Activated CD8-positive, alpha-beta memory T cell treated with anti-CD3 and anti-CD28 coated beads for 4 hours (primary cell): ENCODE measurements around the gene LRRC32.

Source experiments
- DNase-seq, 2 donors: peaks; one replicate each; pipeline ENCODE4 v3.0.0-alpha.2; 2020; ENCODE audit warnings: low read depth in 2 of 2

Gene LRRC32, protein sequence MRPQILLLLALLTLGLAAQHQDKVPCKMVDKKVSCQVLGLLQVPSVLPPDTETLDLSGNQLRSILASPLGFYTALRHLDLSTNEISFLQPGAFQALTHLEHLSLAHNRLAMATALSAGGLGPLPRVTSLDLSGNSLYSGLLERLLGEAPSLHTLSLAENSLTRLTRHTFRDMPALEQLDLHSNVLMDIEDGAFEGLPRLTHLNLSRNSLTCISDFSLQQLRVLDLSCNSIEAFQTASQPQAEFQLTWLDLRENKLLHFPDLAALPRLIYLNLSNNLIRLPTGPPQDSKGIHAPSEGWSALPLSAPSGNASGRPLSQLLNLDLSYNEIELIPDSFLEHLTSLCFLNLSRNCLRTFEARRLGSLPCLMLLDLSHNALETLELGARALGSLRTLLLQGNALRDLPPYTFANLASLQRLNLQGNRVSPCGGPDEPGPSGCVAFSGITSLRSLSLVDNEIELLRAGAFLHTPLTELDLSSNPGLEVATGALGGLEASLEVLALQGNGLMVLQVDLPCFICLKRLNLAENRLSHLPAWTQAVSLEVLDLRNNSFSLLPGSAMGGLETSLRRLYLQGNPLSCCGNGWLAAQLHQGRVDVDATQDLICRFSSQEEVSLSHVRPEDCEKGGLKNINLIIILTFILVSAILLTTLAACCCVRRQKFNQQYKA

DNA sequence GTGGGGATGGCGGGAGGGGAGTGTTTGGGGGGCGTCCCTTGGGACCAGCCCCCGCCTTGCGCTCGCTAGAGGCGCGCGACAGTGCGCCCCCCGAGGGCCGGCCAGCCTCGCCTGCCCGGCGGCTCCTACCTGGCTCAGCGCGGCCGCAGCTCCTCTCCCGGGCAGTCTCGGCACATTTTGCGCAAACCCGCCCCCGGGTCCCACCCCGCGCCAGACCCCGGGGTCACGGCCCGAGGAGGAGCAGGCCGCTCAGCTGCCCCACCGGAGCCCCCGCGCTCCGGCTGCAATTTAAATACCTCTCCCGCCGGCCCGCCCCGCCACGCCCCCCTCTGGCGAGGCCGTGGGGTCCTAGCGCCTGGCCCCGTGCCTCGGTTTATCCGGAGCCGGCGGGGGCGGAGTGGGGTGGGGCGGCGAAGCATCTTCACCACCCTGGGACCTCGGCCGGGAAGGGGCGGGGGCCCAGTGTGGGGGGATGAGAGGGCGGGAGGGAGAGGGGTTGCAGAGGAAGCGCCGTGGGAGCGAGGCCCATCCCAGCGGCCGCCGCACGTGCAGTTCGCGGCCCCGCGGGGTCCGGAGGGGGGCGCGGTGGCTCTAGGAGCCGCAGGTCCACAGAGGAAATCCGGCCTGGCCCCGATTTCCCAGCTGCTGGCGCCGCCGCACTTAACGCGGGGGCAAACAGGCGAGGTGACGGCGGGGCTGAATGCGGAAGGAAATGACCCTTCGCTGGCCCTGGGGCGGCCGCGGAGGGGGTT is at the start of gene LRRC32:
Gene LRRC32, minus strand, starts transcription at position 263 of the 752 bp plus-strand sequence. CDS start 4,793 bp downstream, outside the sequence.
- DNase-seq, result no peak

- DNase-seq, result no peak
Observed at GRCh38 chr11:76719686-76720085, 49.1 kb upstream of the LRRC32 start.

GRCh38 chr11:76719281-76719680 is 48.7 kb upstream of the LRRC32 start:
- DNase-seq, result no peak

DNA sequence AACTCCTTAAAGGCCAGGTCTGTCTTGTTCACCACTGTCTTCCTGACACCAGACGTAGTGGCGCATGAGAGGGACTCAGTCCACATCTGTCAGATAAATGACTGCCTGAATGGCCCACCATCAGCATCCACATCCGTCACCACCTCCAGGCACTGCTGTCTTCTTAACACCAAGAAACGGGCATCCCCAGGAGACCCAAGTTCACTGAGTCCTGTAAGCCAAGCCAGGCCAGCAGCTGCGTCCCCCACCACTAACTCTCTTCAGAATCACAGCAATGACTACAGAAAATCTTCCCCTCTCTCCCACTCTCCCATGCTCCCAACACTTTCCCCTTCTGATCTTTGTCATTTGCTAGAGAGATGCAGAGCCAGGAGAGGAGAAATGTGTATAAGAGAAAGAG is 47.3 kb upstream of the LRRC32 start:
- no peak for DNase-seq

DNA sequence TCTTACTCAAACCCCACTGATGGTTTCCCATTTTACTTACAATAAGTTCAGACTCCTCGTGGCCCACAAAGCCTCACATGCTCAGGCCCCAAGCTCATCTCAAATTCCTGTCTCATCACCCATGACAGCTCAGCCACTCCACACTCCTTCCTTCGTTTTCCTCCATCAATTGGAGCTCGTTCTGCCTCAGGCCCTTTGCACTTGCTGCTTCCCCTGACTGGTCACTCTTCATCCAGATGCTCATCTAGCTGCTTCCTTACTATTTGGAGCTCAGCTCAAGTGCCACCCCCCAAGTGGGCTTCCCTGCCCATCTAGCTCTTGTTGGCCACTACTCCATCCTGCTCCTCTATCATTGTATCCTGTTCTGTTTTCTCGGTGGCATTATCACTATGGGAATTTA is 46.8 kb upstream of the LRRC32 start:
- DNase-seq, result no peak

- no peak for DNase-seq
Observed at GRCh38 chr11:76716268-76716667, 45.7 kb upstream of the LRRC32 start.

DNA sequence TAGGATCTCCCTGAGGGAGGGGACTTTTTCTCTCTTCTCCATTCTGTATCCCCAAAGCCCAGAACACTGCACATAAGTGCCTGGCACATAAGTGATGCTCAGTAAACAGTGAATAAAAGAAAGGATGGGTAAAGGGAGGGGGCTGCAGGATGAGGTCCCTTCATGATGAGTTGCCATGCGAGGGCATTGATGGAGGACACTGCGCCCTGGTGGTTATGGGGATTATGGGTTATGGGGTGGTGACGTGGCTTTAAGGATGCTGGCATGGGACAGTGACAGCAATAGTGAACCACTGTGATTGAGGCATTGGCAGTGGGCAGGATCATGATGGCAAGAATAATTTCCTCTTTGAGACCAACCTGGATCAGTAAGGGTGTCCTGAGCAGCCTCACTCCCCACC is 43.9 kb upstream of the LRRC32 start:
- no peak for DNase-seq

DNA sequence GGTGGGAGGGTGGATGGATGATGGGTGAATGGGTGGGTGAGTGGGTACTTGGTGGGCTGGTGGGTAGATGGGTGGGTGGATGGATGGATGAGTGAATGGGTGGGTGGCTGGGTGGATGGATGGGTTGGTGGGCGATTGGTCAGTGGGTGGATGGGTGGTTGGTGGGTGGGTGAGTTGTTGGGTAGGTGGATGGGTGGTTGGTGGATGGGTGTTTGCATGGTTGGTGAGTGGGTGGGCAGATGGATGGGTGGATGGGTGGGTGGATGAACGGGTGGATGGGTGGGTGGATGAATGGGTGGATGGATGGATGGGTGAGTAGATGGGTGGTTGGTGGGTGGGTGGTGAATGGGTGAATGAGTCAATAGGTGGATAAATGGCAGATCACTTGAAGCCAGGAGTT is 43.0 kb upstream of the LRRC32 start:
- no peak for DNase-seq

GRCh38 chr11:76712125-76712524 is 41.6 kb upstream of the LRRC32 start:
- no peak for DNase-seq

- no peak for DNase-seq
Observed at GRCh38 chr11:76709756-76710155, 39.2 kb upstream of the LRRC32 start.

DNA sequence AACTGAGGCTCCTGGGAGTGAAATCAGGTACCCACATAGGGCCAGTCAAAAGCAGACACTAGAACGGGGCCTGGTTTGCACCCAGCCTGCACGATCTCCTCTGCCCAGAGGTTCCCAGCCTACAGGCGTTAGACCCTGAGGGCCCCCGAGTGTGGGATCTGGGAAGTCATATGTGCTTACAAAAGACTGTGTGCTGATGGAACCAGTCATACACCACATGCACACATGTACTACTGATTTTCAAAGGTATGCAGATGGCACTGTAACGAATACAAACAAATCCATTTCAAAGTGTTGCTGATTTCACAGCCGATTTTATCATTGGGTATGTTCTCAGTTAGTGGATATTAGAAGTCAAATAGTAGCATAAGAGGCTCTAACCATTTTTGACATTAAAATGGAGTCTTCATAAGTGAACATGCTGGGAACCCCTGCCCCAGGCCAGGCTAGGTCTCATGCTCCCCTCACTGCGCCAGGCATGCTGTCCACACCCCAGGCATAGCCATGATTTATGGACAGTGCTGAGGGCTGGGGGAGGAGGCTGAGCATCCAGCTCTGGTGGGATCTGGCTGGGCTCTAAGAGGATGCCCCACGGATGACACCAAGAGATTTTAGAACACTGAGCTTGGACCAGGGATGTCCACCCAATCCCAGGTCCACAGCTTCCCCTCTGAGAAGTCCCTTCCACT is 38.6 kb upstream of the LRRC32 start:
- no peak for DNase-seq

- DNase-seq, result no peak
Observed at GRCh38 chr11:76707293-76707825, 36.8 kb upstream of the LRRC32 start.

DNA sequence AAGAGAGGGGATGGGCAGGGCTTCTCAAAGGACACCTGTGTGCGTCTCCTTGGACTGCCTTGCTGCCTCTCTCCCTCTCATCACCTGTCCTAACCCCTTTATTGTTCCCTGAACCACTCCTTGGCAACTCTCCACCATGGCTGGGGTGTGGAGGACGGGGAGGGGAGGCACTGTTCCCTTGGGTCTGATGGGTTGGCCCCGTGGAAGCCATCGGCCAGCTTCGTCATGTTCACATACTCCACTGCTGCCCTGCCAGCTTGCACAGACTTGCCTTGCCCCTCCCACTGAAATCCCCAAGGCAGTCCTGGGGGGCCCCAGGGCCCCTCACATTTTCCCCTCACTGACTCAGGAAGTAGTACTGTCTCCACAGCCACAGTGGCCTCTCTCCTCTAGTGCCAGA is 36.1 kb upstream of the LRRC32 start:
- DNase-seq, result no peak

DNA sequence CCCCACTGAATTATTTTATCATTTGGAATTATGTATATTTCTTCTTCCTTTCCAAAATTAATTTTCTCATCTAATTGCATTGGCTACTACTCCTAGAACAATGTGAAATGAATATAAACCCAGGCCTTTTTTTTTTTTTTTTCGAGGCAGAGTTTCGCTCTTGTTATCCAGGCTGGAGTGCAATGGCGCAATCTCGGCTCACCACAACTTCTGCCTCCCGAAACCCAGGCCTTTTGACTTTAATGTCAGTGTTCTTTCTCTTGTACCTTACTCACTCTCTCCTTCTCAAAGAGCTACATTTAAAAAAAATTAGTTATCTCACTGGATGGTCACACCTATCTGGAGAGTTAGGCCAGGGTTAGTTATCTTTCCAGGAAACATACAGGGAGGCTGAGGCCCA is 35.3 kb upstream of the LRRC32 start:
- no peak for DNase-seq

DNA sequence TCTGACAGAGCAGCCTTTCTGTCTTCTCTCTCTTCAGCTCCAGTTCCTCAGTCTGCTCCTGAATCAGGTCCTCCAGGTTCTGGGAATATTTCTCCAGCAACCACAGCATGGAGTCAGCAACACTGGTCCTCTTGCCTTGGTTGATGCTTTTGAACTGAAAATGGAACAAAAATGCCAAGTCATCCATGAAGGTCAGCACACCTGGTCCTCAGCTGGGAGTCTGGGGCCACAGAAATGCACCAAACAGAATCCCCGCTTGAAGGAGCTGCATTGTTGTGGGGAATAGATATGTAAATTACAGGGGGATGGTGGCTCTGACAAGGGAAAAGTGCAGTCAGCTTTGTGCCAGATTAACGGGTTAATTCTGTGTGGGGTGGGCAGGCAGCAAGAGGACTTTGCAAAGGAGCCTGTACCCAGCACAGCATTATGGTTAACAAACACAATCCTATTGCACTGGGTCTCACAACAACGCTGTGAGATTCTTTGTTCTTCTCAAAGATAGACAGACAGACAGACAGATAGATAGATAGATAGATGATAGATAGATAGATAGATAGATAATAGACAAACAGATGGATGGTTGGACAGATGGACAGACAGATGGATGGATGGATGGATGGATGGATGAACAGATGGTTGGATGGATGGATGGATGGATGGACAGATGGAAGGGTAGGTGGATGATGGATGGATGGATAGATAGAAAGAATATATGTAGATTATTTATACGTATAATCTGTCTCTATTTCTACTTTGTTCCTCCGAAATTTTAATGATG is 33.8 kb upstream of the LRRC32 start:
- DNase-seq, result no peak

DNA sequence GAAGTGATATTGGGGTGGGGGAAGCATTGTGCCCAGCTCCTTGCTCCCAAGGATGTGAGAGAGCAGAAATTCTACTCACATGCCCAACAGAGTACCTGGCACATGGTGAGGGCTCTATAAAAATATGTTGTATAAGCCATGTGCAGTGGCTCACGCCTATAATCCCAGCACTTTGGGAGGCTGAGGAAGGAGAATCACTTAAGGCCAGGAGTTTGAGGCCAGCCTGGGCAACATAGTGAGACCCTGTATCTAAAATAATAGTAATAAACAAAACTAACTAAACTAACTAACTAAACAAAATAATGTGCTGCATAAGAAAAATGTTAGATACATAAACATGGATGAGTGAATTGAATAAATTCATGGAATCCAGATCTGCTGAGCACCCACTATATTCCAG is 33.2 kb upstream of the LRRC32 start:
- DNase-seq, result no peak

GRCh38 chr11:76702336-76703128 is 32.0 kb upstream of the LRRC32 start:
- no peak for DNase-seq

- DNase-seq, result no peak
Observed at GRCh38 chr11:76701294-76702040, 30.9 kb upstream of the LRRC32 start.
